Liver (tissue), 9 donors: ENCODE results near the gene SELENOV. TPM values are rescaled to one million over a fixed set of nuclear protein-coding genes. Genes with fewer than 3 reads are reported as not detected.

Source experiments
- DNase-seq: peaks from one replicate; pipeline ENCODE4 v3.0.0-alpha.2; 2017; ENCODE audit warnings: low spot score
- H3K27ac ChIP-seq, 2 donors: one replicate each; pipeline ENCODE4 v1.7.0; 2013; ENCODE audit warnings: inconsistent platforms in 2 of 2, low read length in 2 of 2, control low read depth in 1 of 2, low read depth in 1 of 2, mild to moderate bottlenecking in 1 of 2
- H3K27me3 ChIP-seq, 4 donors: one replicate each; pipeline versions ENCODE4 v1.6.1 to v1.7.0; 2013; ENCODE audit warnings: low read length in 3 of 4, inconsistent platforms in 1 of 4, mild to moderate bottlenecking in 1 of 4, moderate library complexity in 1 of 4; ENCODE audit not compliant: control insufficient read depth in 4 of 4, insufficient read depth in 4 of 4
- H3K36me3 ChIP-seq, 4 donors: one replicate each; pipeline versions ENCODE4 v1.6.1 to v1.7.0; 2013; ENCODE audit warnings: low read length in 3 of 4, mild to moderate bottlenecking in 3 of 4, low read depth in 1 of 4, moderate library complexity in 1 of 4; ENCODE audit not compliant: control insufficient read depth in 4 of 4, insufficient read depth in 3 of 4
- H3K4me1 ChIP-seq, 4 donors: one replicate each; pipeline versions ENCODE4 v1.6.1 to v1.7.0; 2013; ENCODE audit warnings: low read length in 3 of 4, mild to moderate bottlenecking in 3 of 4, moderate library complexity in 1 of 4; ENCODE audit not compliant: control insufficient read depth in 4 of 4, insufficient read depth in 4 of 4
- H3K4me3 ChIP-seq, 3 donors: one replicate each; pipeline versions ENCODE4 v1.6.1 to v1.7.0; 2013; ENCODE audit warnings: low read length in 3 of 3, control low read depth in 1 of 3, low read depth in 1 of 3, mild to moderate bottlenecking in 1 of 3
- H3K9ac ChIP-seq, 2 donors: one replicate each; pipeline ENCODE4 v1.7.0; 2013; ENCODE audit warnings: low read length in 2 of 2, mild to moderate bottlenecking in 2 of 2, moderate library complexity in 2 of 2, control low read depth in 1 of 2, low read depth in 1 of 2
- H3K9me3 ChIP-seq, 4 donors: one replicate each; pipeline versions ENCODE4 v1.6.1 to v1.7.0; 2013; ENCODE audit warnings: low read length in 3 of 4; ENCODE audit not compliant: control insufficient read depth in 4 of 4
- FOXA1 ChIP-seq: IDR thresholded peaks from 2 replicates; pipeline ENCODE4 v1.6.1; 2016; ENCODE audit warnings: antibody characterized with exemption
- FOXA2 ChIP-seq: IDR thresholded peaks from 2 replicates; pipeline ENCODE4 v1.6.1; 2016; ENCODE audit warnings: antibody characterized with exemption
- HNF4A ChIP-seq, 2 donors: conservative IDR thresholded peaks; 2 replicates each; pipeline ENCODE4 v1.6.1; 2016; ENCODE audit warnings: antibody characterized with exemption in 2 of 2, mild to moderate bottlenecking in 2 of 2
- HNF4G ChIP-seq: IDR thresholded peaks from 2 replicates; pipeline ENCODE4 v1.6.1; 2016; ENCODE audit warnings: antibody characterized with exemption
- JUND ChIP-seq, 2 donors: IDR thresholded peaks; 2 replicates each; pipeline ENCODE4 v1.6.1; 2016; ENCODE audit warnings: antibody characterized with exemption in 2 of 2
- NR2F2 ChIP-seq: IDR thresholded peaks from 2 replicates; pipeline ENCODE4 v1.6.1; 2016; ENCODE audit warnings: antibody characterized with exemption
- RAD21 ChIP-seq, 2 donors: IDR thresholded peaks; 2 replicates each; pipeline ENCODE4 v1.6.1; 2016; ENCODE audit warnings: antibody characterized with exemption in 2 of 2, mild to moderate bottlenecking in 2 of 2
- SP1 ChIP-seq: IDR thresholded peaks from 2 replicates; pipeline ENCODE4 v1.6.1; 2018; ENCODE audit warnings: antibody characterized with exemption, mild to moderate bottlenecking
- TAF1 ChIP-seq: conservative IDR thresholded peaks from 2 replicates; pipeline ENCODE4 v1.6.1; 2016; ENCODE audit warnings: antibody characterized with exemption, mild to moderate bottlenecking
- YY1 ChIP-seq: IDR thresholded peaks from 2 replicates; pipeline ENCODE4 v1.6.1; 2016; ENCODE audit warnings: antibody characterized with exemption, mild to moderate bottlenecking
- WGBS: extraction: QIAGEN DNeasy Blood & Tissue Kit; methylation state at CpG from one replicate; pipeline ENCODE4 v1.1.7; 2013; 5-methylcytosine and 5-hydroxymethylcytosine counted together
- polyA plus RNA-seq, 2 donors: library from polyadenylated mRNA; stranded (reverse) in 1 of 2; unstranded in 1 of 2; fragments of 200-250 nt in 1 of 2; fragments of >200 nt in 1 of 2; fragmentation: Nextera tagmentation in 1 of 2; extraction: Ambion mirVana in 1 of 2; gene quantifications; one replicate each; pipeline versions ENCODE4 v1.2.1 to v1.2.3, GENCODE V29; 2013 to 2015
- total RNA-seq, 2 donors: library from RNA; depleted of rRNA; stranded (reverse); fragments of >200 nt; gene quantifications; one replicate each; pipeline ENCODE4 v1.2.3, GENCODE V29; 2014
- TF ChIP-seq, protein P1 (sequence below): IDR thresholded peaks from 2 replicates; pipeline ENCODE4 v1.6.1; 2016; ENCODE audit warnings: antibody characterized with exemption, mild to moderate bottlenecking
- TF ChIP-seq, protein P2 (sequence below): IDR thresholded peaks from 2 replicates; pipeline ENCODE4 v1.6.1; 2016; ENCODE audit warnings: antibody characterized with exemption
- donor health status: healthy.
- donor health status: healthy.
- donor health status: healthy.
- donor health status: healthy.
- donor health status: healthy.

SELENOV gene
- total and polyA plus RNA-seq, 4 donors: not detected

DNA sequence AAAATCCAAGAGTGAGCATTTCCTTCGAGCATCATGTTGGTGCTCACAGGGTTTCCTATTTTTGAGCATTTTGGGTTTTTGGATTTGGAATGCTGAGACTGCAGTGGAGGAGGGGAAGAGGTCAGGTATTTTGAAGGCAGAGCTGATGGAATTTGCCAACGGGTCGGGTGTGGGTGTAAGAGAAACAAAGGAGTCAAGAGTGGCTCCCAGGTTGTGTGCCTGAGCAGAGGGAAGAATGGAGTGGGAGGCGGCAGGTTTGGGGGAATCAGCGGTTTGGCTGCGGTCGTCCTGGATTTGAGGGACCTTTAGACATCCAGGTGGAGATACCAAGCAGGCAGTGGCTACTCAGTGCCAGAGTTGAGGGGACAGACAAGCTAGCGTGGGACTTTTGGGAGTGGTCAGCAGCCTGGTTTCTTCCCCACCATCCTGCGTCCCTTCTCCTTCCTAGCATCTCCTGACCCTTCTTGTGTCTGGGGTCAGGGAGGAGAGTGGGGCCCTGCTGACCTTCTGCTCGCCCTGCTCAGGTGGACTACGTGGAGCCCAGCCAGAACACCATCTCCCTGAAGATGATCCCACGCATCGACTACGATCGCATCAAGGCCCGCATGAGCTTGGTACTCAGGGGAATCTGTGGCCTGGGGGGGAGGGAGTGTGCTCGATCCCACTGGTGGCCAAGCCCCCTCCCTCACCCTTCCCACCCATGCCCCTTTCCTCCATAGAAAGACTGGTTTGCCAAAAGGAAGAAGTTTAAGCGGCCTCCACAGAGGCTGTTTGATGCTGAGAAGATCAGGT lies 48.8 kb upstream of the SELENOV start:
- Histone ChIP-seq H3K36me3 (peaks cover 35 to 83% (median 62%) of the 10 kb centered on the region in 4 donors), H3K27me3 (no peaks in the 10 kb centered on the region), H3K4me1 (no peaks in the 10 kb centered on the region), H3K27ac (no peak overlapping the region), H3K4me3 (no peak overlapping the region), H3K9ac (no peak overlapping the region), H3K9me3 (no peaks in the 10 kb centered on the region)
- TF ChIP-seq, protein P1, sequence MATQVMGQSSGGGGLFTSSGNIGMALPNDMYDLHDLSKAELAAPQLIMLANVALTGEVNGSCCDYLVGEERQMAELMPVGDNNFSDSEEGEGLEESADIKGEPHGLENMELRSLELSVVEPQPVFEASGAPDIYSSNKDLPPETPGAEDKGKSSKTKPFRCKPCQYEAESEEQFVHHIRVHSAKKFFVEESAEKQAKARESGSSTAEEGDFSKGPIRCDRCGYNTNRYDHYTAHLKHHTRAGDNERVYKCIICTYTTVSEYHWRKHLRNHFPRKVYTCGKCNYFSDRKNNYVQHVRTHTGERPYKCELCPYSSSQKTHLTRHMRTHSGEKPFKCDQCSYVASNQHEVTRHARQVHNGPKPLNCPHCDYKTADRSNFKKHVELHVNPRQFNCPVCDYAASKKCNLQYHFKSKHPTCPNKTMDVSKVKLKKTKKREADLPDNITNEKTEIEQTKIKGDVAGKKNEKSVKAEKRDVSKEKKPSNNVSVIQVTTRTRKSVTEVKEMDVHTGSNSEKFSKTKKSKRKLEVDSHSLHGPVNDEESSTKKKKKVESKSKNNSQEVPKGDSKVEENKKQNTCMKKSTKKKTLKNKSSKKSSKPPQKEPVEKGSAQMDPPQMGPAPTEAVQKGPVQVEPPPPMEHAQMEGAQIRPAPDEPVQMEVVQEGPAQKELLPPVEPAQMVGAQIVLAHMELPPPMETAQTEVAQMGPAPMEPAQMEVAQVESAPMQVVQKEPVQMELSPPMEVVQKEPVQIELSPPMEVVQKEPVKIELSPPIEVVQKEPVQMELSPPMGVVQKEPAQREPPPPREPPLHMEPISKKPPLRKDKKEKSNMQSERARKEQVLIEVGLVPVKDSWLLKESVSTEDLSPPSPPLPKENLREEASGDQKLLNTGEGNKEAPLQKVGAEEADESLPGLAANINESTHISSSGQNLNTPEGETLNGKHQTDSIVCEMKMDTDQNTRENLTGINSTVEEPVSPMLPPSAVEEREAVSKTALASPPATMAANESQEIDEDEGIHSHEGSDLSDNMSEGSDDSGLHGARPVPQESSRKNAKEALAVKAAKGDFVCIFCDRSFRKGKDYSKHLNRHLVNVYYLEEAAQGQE: no peak
- TF ChIP-seq HNF4G (no peak), TAF1 (no peak), SP1 (no peak), JUND (IDR thresholded peaks at IDR 0.05) (no peak), YY1 (no peak), FOXA1 (no peak), NR2F2 (no peak), HNF4A (conservative IDR thresholded peaks at IDR 0.05) (no peak), RAD21 (IDR thresholded peaks at IDR 0.05) (no peak)
- TF ChIP-seq, protein P2, sequence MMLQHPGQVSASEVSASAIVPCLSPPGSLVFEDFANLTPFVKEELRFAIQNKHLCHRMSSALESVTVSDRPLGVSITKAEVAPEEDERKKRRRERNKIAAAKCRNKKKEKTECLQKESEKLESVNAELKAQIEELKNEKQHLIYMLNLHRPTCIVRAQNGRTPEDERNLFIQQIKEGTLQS: no peak
- 98% methylated on average over 18 of the region's 18 CpGs for WGBS
- no peak for DNase-seq

DNA sequence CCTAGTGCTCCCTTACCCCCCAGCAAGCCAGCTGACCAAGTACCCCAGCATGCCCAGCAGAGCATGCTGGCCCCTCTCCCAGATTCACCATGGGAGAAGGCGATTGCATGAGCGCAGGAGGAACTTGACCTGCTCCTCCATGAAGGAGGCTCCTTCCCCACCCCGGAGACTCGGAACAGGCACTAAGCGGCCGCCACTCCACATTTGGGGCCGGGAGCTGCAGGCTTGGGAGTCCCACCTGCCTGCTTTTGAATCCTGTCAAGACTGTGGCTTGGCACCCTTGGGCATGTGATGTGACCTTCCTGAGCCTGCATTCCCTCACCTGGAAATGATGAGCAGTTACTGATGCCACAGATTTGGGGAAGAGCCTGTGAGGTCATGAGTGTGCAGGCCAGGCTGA lies 47.0 kb upstream of the SELENOV start:
- TF ChIP-seq FOXA1 (no peak), NR2F2 (no peak)
- WGBS: 95% methylated on average over 7 of the region's 7 CpGs
- no peak overlapping the region for H3K4me3 ChIP-seq
- no peak for DNase-seq
- H3K27ac ChIP-seq: no peak overlapping the region
- no peaks in the 10 kb centered on the region for H3K4me1 ChIP-seq
- no peak overlapping the region for H3K9ac ChIP-seq
- H3K36me3 ChIP-seq: peaks cover 43 to 94% (median 72%) of the 10 kb centered on the region in 4 donors
- H3K9me3 ChIP-seq: no peaks in the 10 kb centered on the region
- H3K27me3 ChIP-seq: no peaks in the 10 kb centered on the region

DNA sequence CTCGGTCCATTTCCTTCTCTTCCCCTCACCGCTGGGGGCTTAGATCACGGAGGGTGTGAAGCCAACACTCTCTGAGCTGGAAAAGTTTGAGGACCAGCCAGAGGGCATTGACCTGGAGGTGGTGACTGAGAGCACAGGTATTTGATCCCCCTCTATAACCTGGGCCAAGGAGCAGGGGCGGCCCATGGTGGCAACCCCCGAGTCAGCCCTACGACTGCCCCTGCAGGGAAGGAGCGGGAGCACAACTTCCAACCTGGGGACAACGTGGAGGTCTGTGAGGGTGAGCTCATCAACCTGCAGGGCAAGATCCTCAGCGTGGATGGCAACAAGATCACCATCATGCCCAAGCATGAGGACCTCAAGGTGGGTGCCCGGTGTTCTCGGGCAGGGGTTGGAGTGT lies 45.9 kb upstream of the SELENOV start:
- peaks cover 47 to 99% (median 75%) of the 10 kb centered on the region in 4 donors for H3K36me3 ChIP-seq
- no peak overlapping the region for H3K27ac ChIP-seq
- WGBS: 95% methylated on average over 11 of the region's 11 CpGs
- H3K4me3 ChIP-seq: no peak overlapping the region
- H3K9ac ChIP-seq: no peak overlapping the region
- TF ChIP-seq FOXA2: no peak
- TF ChIP-seq, protein P2: no peak
- TF ChIP-seq HNF4A (conservative IDR thresholded peaks at IDR 0.05): no peak
- no peak for DNase-seq
- H3K9me3 ChIP-seq: no peaks in the 10 kb centered on the region
- H3K4me1 ChIP-seq: no peaks in the 10 kb centered on the region
- no peaks in the 10 kb centered on the region for H3K27me3 ChIP-seq
